K562 treated with DMSO at 1 percent for 48 hours (cell line): ENCODE data around the gene FANCI. TPM values are rescaled to one million over a fixed set of nuclear protein-coding genes. Genes with fewer than 3 reads are reported as not detected.

Experiments
- total RNA-seq: library from RNA; unstranded; fragments of 300-600 nt; gene quantifications from 2 replicates; pipeline ENCODE4 v1.2.3, GENCODE V29; 2022; ENCODE audit warnings: low replicate concordance; ENCODE audit errors: extremely low read depth

The FANCI gene
- not detected in 2 replicates for total RNA-seq

GRCh38 chr15:89243691-89244573 is at the start of gene FANCI:
Gene FANCI (plus strand): TSS chr15:89243979. CDS start chr15:89247648, 3,669 bp downstream.

DNA sequence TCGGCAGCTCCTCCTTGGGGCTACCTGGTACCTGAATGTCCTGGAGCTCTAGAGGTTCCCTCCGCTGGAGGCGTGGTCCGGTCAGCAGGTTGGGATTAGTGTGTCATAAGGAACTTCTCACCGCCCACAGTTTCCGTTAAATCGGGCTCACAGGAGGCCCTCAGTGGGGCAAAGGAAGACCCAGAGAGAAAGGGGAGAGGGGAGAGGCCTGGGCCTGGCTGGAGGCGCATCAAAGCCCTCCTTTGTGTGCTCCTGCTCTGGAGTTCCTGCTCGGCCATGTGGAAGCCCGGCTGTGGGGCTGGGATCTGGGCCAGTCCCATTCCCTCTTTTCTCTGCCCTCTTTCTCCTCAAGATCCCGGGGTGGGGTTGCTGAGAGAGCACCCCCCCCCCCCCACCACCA is 22.2 kb upstream of the FANCI start, which contains the start of gene RLBP1:
Gene RLBP1 (minus strand): TSS at position 37 of the 400 bp plus-strand sequence. CDS start 2,604 bp downstream, outside the sequence.

DNA sequence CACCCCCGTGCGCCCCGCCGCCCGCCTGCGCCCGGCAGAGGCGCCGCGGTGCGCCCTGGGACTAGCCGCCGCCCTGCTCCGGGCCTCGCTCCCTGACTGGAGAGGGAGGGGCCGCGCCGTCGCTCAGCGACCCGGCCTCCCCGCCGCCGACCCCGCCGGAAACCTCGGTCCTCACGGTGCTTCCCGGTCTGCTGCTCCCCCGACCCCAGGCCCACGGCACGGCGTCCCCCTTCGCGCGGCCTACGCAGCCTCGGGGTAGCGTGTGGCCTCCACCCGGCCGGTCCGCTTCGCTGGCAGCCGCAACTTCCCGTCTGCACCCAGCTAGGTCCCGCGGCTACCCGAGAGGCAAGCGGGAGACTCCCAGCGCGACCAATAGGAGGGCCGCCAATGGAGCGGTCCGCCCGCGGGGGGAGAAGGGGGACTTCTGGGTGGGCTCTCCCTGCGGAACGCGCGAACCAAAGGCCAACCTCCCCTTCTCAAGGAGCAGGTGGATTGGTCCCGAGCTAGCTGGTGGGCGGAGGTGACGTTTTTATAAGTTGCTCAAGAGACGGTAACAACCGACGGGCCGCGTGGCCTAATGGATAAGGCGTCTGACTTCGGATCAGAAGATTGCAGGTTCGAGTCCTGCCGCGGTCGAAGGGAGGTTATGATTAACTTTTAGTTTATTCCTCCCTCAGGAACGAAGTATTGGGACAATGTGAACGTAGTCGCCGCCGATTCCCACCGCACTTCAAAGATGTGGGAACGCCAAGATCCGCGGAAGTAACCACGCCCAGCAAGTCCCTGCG is 90.9 kb downstream of the FANCI start, which contains the start of gene POLG:
Gene POLG (minus strand): TSS at position 315 of the 788 bp plus-strand sequence. CDS start 1,070 bp downstream, outside the sequence.

Other genes starting within 250 kb of the FANCI start
- gene ABHD2, start 155.5 kb upstream of the FANCI start, total RNA-seq: not detected in 2 replicates
- not detected in 2 replicates for gene RLBP1, start 22.4 kb upstream of the FANCI start, total RNA-seq
- gene POLG, start 90.8 kb downstream of the FANCI start, total RNA-seq: not detected in 2 replicates